GM12891 (cell line): ENCODE measurements around the gene TBC1D13.
"Not testable (repeated sequence)": the region's sequence is repeated elsewhere in the genome, so short reads cannot be mapped to it uniquely, and the experiment has no call there.

ENCODE experiments used
- DNase-seq: peaks from one replicate; pipeline ENCODE4 v3.0.0; 2011; ENCODE audit warnings: low spot score; ENCODE audit not compliant: insufficient read length
- FAIRE-seq: peaks from 2 replicates; lab custom pipeline; 2011; peaks lifted over from hg19 to GRCh38; lab: Jason Lieb, UNC
- PAX5 ChIP-seq: IDR thresholded peaks from 2 replicates; pipeline ENCODE4 v1.6.1; 2011; ENCODE audit warnings: low read length, moderate library complexity, mild to moderate bottlenecking; ENCODE audit not compliant: insufficient read depth, severe bottlenecking
- POLR2A ChIP-seq: IDR thresholded peaks from 2 replicates; pipeline ENCODE4 v1.6.1; 2011; ENCODE audit warnings: low read depth, low read length, control low read depth
- POLR2AphosphoS5 ChIP-seq: IDR thresholded peaks from 2 replicates; pipeline ENCODE4 v1.6.1; 2011; ENCODE audit warnings: low read depth, low read length, control low read depth
- POU2F2 ChIP-seq: IDR thresholded peaks from 2 replicates; pipeline ENCODE4 v1.6.1; 2011; ENCODE audit warnings: low read depth, mild to moderate bottlenecking, control low read depth, low read length, moderate library complexity
- SPI1 ChIP-seq: IDR thresholded peaks from 2 replicates; pipeline ENCODE4 v1.6.1; 2011; ENCODE audit warnings: low read depth, low read length, control low read depth
- TAF1 ChIP-seq: IDR thresholded peaks from 2 replicates; pipeline ENCODE4 v1.6.1; 2011; ENCODE audit warnings: low read depth, low read length, control low read depth

The TBC1D13 gene

GRCh38 chr9:128782669-128783068 lies 4.4 kb upstream of the TBC1D13 start:
- FAIRE-seq (no peak), DNase-seq (no peak)
- no peak for TF ChIP-seq POLR2AphosphoS5
- no peak for TF ChIP-seq PAX5
- TF ChIP-seq POLR2A = no peak
- TF ChIP-seq SPI1 = no peak
- no peak for TF ChIP-seq POU2F2
- no peak for TF ChIP-seq TAF1

GRCh38 chr9:128785427-128785826 lies 1.6 kb upstream of the TBC1D13 start:
- TF ChIP-seq PAX5 (no peak), POU2F2 (no peak), POLR2A (no peak), TAF1 (no peak), POLR2AphosphoS5 (no peak), SPI1 (no peak)
- no peak for FAIRE-seq

GRCh38 chr9:128787659-128788058 lies 606 bp downstream of the TBC1D13 start:
- FAIRE-seq = no peak
- TF ChIP-seq SPI1 (no peak), POLR2AphosphoS5 (no peak), TAF1 (no peak), PAX5 (no peak), POU2F2 (no peak), POLR2A (no peak)
- no peak for DNase-seq

More at GRCh38 chr9:128785427-128785826, 1.6 kb upstream of the TBC1D13 start:
- DNase-seq = no peak

- FAIRE-seq = no peak
- TF ChIP-seq POLR2AphosphoS5 = no peak
- no peak for TF ChIP-seq POU2F2
- TF ChIP-seq PAX5 = no peak
- no peak for TF ChIP-seq POLR2A
- TF ChIP-seq TAF1 = no peak
- TF ChIP-seq SPI1 = no peak
These were observed 1.4 kb downstream of the TBC1D13 start for GRCh38 chr9:128788445-128788844.

GRCh38 chr9:128790536-128790935 lies 3.5 kb downstream of the TBC1D13 start:
- TF ChIP-seq POU2F2 = no peak
- no peak for TF ChIP-seq TAF1
- TF ChIP-seq POLR2AphosphoS5 = no peak
- TF ChIP-seq POLR2A = no peak

More at GRCh38 chr9:128788445-128788844, 1.4 kb downstream of the TBC1D13 start:
- no peak for DNase-seq

GRCh38 chr9:128792134-128792533 lies 5.1 kb downstream of the TBC1D13 start:
- TF ChIP-seq POLR2A (no peak), POLR2AphosphoS5 (no peak), SPI1 (no peak), TAF1 (no peak), PAX5 (no peak), POU2F2 (no peak)
- FAIRE-seq = no peak
- no peak for DNase-seq

More at GRCh38 chr9:128790536-128790935, 3.5 kb downstream of the TBC1D13 start:
- FAIRE-seq = no peak
- no peak for DNase-seq

GRCh38 chr9:128792978-128793686 lies 6.1 kb downstream of the TBC1D13 start:
- TF ChIP-seq TAF1 (no peak), SPI1 (no peak), POLR2AphosphoS5 (no peak), PAX5 (no peak), POLR2A (no peak), POU2F2 (no peak)
- FAIRE-seq (no peak), DNase-seq (no peak)

- FAIRE-seq, DNase-seq: not testable (repeated sequence)
These were observed 7.9 kb downstream of the TBC1D13 start for GRCh38 chr9:128794961-128795360.

GRCh38 chr9:128798896-128799295 lies 11.8 kb downstream of the TBC1D13 start:
- FAIRE-seq (no peak), DNase-seq (no peak)
- TF ChIP-seq POU2F2 = no peak
- no peak for TF ChIP-seq TAF1
- no peak for TF ChIP-seq SPI1
- TF ChIP-seq POLR2AphosphoS5 = no peak
- TF ChIP-seq PAX5 = no peak
- TF ChIP-seq POLR2A = no peak

GRCh38 chr9:128800061-128800460 lies 13.0 kb downstream of the TBC1D13 start:
- DNase-seq = no peak
- no peak for FAIRE-seq
- no peak for TF ChIP-seq POU2F2

GRCh38 chr9:128802482-128802881 lies 15.4 kb downstream of the TBC1D13 start:
- peak; percentile 52 for FAIRE-seq
- TF ChIP-seq SPI1 (no peak), PAX5 (no peak), POU2F2 (no peak), POLR2AphosphoS5 (no peak), POLR2A (no peak), TAF1 (no peak)
- no peak for DNase-seq
